Right forelimb (tissue), 1 donor: ENCODE measurements around the gene UFC1.
A peak's percentile ranks its signal among the peaks of the same experiment; 100 is the strongest.

Experiments used
- DNase-seq: peaks from one replicate; pipeline ENCODE4 v3.0.0-alpha.2; 2018

Gene UFC1

GRCh38 chr1:161196111-161196510, 42.3 kb downstream of the UFC1 start:
- DNase-seq = no peak

GRCh38 chr1:161196521-161197451, 43.0 kb downstream of the UFC1 start:
- peak; percentile 89 for DNase-seq

- DNase-seq = no peak
These were observed 43.9 kb downstream of the UFC1 start for GRCh38 chr1:161197560-161198193.

- DNase-seq = peak; percentile 80
These were observed 44.6 kb downstream of the UFC1 start for GRCh38 chr1:161198194-161198896.

- peak; percentile 81 for DNase-seq
These were observed 45.2 kb downstream of the UFC1 start, which contains the start of gene ADAMTS4 for GRCh38 chr1:161198897-161199431. TSS of gene ADAMTS4 (minus strand) at chr1:161199054. CDS start at chr1:161198627, 427 bp downstream.

GRCh38 chr1:161199506-161200139, 45.8 kb downstream of the UFC1 start:
- DNase-seq = no peak

GRCh38 chr1:161200421-161200991, 46.7 kb downstream of the UFC1 start:
- DNase-seq = no peak

- peak; percentile 67 for DNase-seq
These were observed 47.4 kb downstream of the UFC1 start for GRCh38 chr1:161200992-161201835.

GRCh38 chr1:161201836-161202712, 48.3 kb downstream of the UFC1 start, which contains the start of gene NDUFS2:
TSS of gene NDUFS2 (plus strand) at chr1:161202367. CDS start at chr1:161202386, 19 bp downstream.
- DNase-seq = peak; percentile 97

GRCh38 chr1:161206411-161207140, 52.8 kb downstream of the UFC1 start:
- DNase-seq = no peak

GRCh38 chr1:161207173-161207572, 53.4 kb downstream of the UFC1 start:
- no peak for DNase-seq
